ENCODE measurements around the gene IQCN.

IQCN gene

GRCh38 chr19:18274219-18274780, at the start of gene IQCN:
Gene IQCN (minus strand): TSS chr19:18274452. CDS start chr19:18269478, 4,974 bp downstream.
- DNase-seq, result peak; percentile 78

GRCh38 chr19:18322759-18323460, 48.7 kb upstream of the IQCN start, which contains the start of gene LSM4:
Gene LSM4 (minus strand): TSS chr19:18323076. CDS start chr19:18323020, 56 bp downstream.
- peak; percentile 98 for DNase-seq

- DNase-seq, result peak; percentile 74
Observed at GRCh38 chr19:18322318-18322758, 48.1 kb upstream of the IQCN start.

GRCh38 chr19:18321734-18322102, 47.5 kb upstream of the IQCN start:
- no peak for DNase-seq

- DNase-seq, result no peak
Observed at GRCh38 chr19:18320865-18321733, 46.8 kb upstream of the IQCN start.

GRCh38 chr19:18319591-18320135, 45.4 kb upstream of the IQCN start:
- no peak for DNase-seq

GRCh38 chr19:18317961-18318800, 43.9 kb upstream of the IQCN start:
- DNase-seq, result no peak

- DNase-seq, result no peak
Observed at GRCh38 chr19:18313398-18313797, 39.1 kb upstream of the IQCN start.

GRCh38 chr19:18312092-18312534, 37.9 kb upstream of the IQCN start:
- no peak for DNase-seq

- DNase-seq, result no peak
Observed at GRCh38 chr19:18311502-18312091, 37.3 kb upstream of the IQCN start.

- no peak for DNase-seq
Observed at GRCh38 chr19:18310966-18311365, 36.7 kb upstream of the IQCN start.

- no peak for DNase-seq
Observed at GRCh38 chr19:18310118-18310909, 36.1 kb upstream of the IQCN start.

- DNase-seq, result no peak
Observed at GRCh38 chr19:18309525-18310064, 35.3 kb upstream of the IQCN start.

GRCh38 chr19:18308948-18309325, 34.7 kb upstream of the IQCN start:
- no peak for DNase-seq

- DNase-seq, result no peak
Observed at GRCh38 chr19:18308051-18308947, 34.0 kb upstream of the IQCN start.

GRCh38 chr19:18307271-18307681, 33.0 kb upstream of the IQCN start:
- no peak for DNase-seq

- peak; percentile 61 for DNase-seq
Observed at GRCh38 chr19:18306888-18307260, 32.6 kb upstream of the IQCN start.

- DNase-seq, result no peak
Observed at GRCh38 chr19:18306209-18306887, 32.1 kb upstream of the IQCN start.

Data from femur (tissue), 1 donor.